HG03135 (cell line): ENCODE results near the gene FLNC.

Experiments
- ATAC-seq: cut with Tn5 transposase; IDR thresholded peaks from one replicate; pipeline ENCODE4 v1.9.1; 2021; ENCODE audit warnings: mild to moderate bottlenecking, moderate library complexity; ENCODE audit not compliant: unreplicated experiment

The FLNC gene

GRCh38 chr7:128859232-128860157, 29.3 kb downstream of the FLNC start:
- no peak for ATAC-seq

GRCh38 chr7:128860158-128861073, 30.2 kb downstream of the FLNC start:
- no peak for ATAC-seq

- ATAC-seq, result no peak
Observed at GRCh38 chr7:128861957-128862570, 31.9 kb downstream of the FLNC start.

GRCh38 chr7:128862571-128863432, 32.6 kb downstream of the FLNC start, which contains the start of gene ATP6V1F:
TSS of gene ATP6V1F (plus strand) at chr7:128862856. CDS start at chr7:128862905, 49 bp downstream.
- peak; percentile 86 for ATAC-seq

GRCh38 chr7:128863433-128863989, 33.3 kb downstream of the FLNC start:
- ATAC-seq, result peak; percentile 39

- ATAC-seq, result no peak
Observed at GRCh38 chr7:128865303-128865702, 35.1 kb downstream of the FLNC start.

- ATAC-seq, result no peak
Observed at GRCh38 chr7:128865996-128866877, 36.0 kb downstream of the FLNC start.

GRCh38 chr7:128867241-128867640, 37.0 kb downstream of the FLNC start:
- no peak for ATAC-seq

- no peak for ATAC-seq
Observed at GRCh38 chr7:128867842-128868623, 37.8 kb downstream of the FLNC start.

- no peak for ATAC-seq
Observed at GRCh38 chr7:128868624-128869137, 38.5 kb downstream of the FLNC start.

- ATAC-seq, result peak; percentile 76
Observed at GRCh38 chr7:128869138-128869943, 39.1 kb downstream of the FLNC start.

GRCh38 chr7:128869944-128870285, 39.7 kb downstream of the FLNC start:
- ATAC-seq, result no peak

- ATAC-seq, result no peak
Observed at GRCh38 chr7:128871050-128871449, 40.8 kb downstream of the FLNC start.

- no peak for ATAC-seq
Observed at GRCh38 chr7:128872394-128872824, 42.2 kb downstream of the FLNC start.

- no peak for ATAC-seq
Observed at GRCh38 chr7:128873234-128873633, 43.0 kb downstream of the FLNC start.

- no peak for ATAC-seq
Observed at GRCh38 chr7:128874140-128875031, 44.2 kb downstream of the FLNC start.
